NCI-H69 (cell line): ENCODE data around the gene IL25.
"Not testable (repeated sequence)": the region's sequence is repeated elsewhere in the genome, so short reads cannot be mapped to it uniquely, and the experiment has no call there.

Experiments used
- DNase-seq: peaks from one replicate; lab custom pipeline; 2025; lab: John Stamatoyannopoulos, UW

IL25 gene

DNA sequence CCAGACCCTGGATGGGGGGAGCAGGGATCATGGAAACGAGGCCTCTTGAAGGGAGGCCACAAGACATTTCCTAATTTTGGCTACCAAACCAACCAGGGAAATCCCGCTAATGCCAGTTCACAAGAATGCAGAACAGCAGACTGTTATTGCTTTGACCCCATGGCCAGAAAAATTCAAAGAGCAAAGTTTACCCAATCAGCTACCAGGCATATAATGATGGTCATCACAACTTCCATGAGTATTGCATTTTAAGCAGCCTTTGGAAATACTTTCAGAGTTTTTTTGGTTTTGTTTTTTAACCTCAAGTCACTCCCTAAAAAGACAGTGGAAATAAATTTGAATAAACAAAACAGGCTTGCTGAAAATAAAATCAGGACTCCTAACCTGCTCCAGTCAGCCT lies at the start of gene IL25:
TSS of gene IL25 (plus strand) at position 301 of the 400 bp plus-strand sequence.
- no peak for DNase-seq

DNA sequence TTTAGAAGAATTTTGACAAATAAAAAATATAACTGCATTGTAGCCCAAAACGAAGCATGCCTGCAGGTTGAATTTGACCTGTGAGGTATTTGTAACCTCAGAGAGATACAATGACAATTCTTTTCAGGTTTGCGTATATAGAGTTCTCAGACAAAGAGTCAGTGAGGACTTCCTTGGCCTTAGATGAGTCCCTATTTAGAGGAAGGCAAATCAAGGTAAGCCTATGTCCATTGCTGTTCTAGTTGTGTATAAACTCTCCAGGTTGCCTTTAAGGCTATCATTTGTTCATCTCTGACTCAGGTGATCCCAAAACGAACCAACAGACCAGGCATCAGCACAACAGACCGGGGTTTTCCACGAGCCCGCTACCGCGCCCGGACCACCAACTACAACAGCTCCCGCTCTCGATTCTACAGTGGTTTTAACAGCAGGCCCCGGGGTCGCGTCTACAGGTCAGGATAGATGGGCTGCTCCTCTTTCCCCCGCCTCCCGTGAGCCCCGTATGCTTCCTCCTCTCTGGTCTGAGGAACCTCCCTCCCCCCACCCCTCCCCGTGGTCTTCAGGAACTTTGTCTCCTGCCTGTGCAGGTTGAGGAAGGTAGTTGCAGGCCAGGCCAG lies 48.7 kb upstream of the IL25 start:
- DNase-seq, result no peak

DNA sequence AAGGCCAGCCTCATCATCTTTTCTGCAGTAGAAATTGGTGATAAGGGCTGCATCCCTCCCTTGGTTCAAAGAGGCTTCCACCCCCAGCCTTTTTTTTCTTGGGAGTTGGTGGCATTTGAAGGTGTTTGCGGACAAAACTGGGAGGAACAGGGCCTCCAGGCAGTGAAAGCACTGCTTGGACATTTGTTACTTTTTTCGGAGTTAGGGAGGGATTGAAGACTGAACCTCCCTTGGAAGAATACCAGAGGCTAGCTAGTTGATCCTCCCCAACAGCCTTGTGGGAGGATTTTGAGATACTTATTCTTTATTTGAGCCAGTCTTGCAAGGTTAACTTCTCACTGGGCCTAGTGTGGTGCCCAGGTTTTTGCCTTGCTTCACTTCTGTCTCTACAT lies 48.2 kb upstream of the IL25 start:
- DNase-seq, result no peak

DNA sequence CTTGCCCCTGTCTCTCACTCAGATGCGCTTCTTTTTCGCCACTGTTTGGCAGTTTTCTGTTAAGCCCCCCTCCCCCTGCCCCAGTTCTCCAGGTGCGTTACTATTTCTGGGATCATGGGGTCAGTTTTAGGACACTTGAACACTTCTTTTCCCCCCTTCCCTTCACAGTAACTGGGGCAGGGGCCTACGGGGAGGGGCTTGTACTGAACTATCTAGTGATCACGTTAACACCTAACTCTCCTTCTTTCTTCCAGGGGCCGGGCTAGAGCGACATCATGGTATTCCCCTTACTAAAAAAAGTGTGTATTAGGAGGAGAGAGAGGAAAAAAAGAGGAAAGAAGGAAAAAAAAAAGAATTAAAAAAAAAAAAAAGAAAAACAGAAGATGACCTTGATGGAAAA lies 47.6 kb upstream of the IL25 start:
- DNase-seq, result no peak

DNA sequence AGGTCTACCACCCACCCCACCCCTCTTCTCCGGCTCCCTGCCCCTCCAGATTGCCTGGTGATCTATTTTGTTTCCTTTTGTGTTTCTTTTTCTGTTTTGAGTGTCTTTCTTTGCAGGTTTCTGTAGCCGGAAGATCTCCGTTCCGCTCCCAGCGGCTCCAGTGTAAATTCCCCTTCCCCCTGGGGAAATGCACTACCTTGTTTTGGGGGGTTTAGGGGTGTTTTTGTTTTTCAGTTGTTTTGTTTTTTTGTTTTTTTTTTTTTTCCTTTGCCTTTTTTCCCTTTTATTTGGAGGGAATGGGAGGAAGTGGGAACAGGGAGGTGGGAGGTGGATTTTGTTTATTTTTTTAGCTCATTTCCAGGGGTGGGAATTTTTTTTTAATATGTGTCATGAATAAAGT lies 46.9 kb upstream of the IL25 start:
- DNase-seq, result not testable (repeated sequence)

DNA sequence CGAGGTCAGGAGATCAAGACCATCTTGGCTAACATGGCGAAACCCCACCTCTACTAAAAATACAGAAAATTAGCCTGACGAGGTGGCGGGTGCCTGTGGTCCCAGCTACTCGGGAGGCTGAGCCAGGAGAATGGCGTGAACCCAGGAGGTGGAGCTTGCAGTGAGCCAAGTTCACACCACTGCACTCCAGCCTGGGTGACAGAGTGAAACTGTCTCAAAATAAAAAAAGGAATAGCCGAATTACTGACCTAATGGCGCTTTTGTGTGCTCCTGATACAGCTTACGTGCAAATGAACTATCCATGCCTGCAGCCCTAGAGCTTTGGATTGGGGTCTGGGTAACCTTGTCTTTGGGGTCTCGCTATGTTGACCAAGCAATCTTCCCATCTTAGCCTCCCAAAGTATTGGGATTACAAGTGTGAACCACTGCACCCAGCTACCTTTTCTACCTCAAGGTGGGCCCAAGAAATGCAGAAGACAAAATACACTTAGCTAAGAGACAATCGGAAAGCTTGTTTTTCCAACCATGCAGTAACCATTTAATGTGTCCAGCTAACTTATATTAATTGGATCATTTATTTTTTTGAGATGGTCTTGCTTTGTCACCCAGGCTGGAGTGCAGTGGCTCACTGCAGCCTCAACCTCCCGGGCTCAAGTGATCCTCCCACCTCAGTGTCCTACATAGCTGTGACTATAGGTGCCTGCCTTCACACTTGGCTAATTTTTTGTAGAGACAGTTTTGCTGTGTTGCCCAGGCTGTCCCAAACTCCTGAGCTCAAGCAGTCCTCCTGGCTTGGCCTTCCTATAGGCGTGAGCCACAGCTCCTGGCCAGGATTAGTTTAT lies 45.9 kb upstream of the IL25 start:
- DNase-seq, result no peak

DNA sequence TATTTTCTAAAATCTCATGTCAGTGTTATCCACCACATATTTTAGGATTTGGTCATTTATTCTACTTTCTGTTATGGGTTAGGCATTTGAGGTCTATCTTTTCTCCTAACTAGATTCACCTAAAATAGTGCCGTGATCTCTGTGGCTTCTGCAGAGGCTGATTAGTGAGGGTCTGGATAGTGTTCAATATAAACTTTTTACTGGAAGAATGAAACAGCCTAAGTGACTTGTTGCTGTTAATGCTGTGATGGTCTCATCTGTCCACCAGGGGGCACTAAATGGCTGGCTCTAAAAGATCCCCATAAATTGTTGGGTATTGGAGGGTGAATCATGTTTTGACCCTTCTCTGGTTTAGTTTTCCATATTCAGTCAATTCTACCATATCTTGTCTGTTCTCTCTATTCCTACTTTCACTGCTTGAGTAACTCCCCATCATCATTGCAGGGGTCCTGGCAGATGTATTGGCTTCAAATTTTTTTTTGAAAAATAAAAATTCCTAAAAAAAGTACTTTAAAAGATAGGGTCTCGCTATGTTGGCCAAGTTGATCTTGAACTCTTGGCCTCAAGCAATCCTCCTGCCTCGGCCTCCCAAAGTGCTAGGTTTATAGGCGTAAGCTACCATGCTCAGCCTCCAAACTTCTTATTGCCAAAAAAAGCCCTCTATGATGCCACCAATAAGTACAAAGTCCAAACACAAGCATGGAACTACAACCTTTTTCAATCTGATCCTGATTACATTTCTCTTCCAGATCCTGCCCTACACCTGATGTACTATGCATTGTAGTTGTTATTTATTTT lies 44.5 kb upstream of the IL25 start:
- DNase-seq, result peak; percentile 78

DNA sequence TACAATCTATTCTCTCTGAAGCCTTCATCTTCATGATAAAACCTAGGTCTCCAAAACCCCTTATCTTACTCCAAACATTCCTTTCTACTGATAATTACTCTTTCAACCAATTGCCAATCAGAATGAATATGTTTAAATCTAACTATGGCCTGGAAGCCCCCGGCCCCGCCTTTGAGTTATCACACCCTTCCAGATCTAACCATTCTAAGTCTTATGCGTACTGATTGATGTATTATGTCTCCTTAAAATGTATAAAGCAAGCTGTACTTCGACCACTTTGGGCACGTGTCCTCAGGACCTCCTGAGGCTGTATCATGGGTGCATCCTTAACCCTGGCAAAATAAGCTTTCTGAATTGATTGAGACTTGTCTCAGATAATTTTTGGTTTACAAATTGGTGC lies 37.0 kb upstream of the IL25 start:
- no peak for DNase-seq

DNA sequence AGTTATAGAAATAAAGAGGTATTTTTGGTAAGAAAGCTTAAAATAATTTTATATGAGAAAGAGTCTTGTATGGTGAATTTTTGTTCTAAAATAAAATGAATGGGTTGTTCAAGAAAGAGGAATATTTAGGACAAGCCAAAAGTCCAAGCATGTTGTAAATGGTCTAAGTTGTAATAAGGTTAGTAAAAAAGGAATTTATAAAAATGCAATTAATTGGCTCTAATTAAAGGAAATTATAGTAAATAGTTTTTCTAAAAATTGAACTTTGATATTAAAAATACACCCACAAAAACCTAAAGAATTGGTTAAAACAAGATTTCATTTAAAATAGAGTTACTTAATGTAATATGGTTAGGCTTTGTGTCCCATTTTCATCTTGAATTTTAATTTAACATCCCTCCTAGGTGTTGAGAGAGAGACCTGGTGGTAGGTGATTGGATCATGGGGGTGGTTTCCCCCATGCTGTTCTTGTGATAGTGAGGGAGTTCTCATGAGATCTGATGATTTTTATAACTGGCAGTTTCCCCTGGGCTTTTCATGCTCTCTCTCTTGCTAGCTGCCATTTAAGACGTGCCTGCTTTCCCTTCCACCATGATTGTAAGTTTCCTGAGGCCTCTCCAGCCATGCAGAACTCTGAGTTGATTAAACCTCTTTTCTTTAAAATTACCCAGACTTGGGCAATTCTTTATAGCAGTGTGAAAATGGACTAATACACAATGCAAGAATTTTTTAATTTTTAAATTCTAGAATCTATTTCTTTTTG lies 32.9 kb upstream of the IL25 start:
- no peak for DNase-seq

DNA sequence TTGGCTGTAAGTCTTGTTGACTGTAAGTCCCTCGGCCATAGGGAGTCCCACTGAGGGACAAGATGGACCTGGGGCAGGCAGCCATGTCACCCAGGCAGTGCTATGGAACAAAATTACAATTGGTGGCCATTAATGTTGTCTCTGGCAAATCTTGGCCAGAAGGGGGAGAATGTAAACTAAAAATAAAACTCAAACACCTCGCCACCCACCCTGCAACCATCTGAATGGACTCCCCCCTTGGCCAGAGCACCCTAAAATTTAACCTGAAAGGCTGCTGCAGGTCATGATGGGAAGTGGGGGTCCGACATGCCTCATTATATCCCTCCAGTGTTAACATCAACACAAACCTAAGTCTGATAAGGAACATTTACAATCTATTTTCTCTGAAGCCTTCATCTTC lies 28.1 kb upstream of the IL25 start:
- no peak for DNase-seq

DNA sequence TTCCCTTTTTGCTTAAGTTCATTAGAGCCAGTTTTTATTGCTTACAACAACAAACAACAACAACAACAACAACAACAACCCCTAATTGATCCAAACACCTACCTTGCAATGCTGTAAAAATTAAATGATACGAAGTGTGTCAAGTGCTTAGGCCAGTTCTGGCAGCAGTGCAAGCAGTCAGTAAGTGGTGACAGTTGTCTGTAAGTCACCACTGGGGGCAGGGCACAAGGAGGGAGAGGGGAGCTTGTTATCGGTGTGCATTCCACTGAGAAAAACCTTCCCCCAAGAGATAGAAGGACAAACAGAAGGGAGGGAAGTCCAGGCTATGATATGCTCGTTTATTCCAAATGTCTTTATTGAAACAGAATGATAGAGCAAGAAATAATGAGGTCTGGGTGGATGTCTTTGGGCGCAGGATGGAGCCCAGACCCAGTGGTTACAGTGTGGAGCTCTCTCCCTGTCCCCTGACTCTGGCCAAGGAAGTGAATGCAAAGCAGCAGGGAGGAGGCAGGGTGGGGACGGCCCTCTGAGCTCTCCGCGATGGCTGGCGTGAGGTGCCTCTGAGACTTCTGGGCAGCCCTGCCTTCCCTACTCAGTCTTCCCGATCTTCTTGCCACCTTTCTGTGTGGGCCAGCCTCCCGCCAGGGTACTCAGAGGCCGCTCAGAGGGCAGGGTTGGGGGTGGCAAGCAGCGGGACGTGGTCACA lies 26.5 kb upstream of the IL25 start:
- no peak for DNase-seq

DNA sequence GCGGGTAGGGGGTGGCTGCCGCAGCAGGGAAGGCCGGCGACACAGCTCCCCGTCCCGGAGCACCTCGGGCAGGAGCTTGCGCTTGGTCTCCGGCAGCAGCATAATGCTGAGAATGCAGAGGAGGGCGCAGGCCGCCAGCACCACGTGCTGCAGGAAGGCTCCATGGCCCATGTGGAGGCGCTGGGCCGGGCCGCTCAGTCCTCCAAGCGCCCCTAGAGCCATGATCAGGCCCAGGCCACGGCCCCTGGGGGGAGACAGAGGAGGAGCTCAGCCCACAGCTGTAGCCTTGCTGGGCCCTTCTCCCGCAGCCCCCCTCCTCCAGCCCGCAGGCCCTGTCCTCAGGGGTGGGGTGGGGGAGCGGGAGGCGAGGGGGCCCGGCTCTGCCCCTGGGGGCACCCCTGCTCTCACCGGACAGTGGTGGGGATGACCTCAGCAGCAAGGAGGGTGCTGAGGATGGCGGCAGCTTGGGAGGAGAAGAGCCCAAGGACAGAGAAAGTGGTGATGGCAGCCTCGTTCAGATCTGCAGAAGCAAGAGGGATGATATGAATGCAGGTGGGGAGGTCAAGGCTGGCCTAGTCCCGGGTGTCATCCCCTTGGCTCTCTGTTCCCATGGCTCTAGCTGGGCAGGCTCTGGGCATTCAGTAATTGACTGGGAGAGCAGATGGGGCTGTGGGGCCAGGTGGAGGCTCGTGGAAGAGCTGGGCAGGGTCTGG lies 25.8 kb upstream of the IL25 start:
- no peak for DNase-seq

DNA sequence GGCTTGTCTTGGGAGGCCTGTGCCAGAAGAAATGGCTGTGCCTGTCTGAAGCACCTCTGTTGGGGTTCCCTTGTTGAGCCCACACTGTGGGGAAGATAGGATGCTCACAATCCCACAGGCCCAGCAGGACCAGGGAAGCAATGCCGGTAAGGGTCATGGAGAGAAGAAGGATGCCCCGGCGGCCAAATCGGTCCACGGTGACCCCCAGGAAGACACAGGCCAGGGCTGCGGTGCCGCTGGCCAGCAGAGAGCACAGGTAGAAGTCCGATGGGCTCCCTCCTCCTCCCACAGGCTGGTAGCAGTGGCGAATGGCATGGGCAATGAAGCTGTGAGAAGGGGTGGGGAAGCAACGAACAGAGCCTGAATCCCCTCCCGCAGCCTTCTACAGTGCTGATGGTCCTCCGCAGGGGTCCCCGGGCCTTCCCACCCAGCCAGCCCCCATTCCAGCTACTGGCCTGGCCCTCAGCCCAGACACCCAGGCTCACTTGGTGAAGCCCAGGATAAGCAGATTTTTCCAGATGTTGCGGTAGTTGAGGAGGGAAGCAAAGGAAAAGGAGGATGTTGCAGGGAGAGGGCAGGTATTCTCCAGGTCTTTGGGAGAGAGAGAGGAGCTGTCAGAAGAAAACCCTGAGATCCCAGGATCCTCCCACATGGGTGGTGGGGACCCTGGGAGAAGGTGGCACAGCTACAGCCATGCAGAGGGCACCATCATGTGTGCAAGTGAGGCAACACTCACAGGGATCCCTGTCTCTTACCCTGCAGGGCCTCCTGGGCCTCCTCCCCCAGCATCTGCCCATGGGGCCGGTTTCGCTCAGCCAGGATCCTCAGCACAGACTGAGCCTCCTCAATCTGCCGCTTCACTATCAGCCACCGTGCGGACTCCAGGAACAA lies 25.0 kb upstream of the IL25 start:
- no peak for DNase-seq

DNA sequence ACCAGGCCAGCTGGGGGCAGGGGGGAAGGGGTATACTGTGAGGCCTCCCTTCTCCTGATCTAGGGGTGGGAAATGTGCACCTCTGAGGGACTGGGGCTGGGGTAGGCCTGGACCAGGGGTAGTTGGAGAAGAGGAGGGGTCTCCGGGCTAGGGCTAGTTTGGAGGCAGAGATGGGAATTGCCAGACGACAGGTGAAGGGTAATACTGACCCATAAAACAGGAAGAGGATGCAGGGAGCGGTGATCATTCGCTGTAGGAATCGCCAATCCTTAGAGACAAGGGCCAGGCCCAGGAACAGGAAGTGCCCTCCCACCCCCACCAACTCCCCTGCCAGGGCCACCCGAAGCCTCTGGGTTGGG lies 24.3 kb upstream of the IL25 start:
- no peak for DNase-seq

DNA sequence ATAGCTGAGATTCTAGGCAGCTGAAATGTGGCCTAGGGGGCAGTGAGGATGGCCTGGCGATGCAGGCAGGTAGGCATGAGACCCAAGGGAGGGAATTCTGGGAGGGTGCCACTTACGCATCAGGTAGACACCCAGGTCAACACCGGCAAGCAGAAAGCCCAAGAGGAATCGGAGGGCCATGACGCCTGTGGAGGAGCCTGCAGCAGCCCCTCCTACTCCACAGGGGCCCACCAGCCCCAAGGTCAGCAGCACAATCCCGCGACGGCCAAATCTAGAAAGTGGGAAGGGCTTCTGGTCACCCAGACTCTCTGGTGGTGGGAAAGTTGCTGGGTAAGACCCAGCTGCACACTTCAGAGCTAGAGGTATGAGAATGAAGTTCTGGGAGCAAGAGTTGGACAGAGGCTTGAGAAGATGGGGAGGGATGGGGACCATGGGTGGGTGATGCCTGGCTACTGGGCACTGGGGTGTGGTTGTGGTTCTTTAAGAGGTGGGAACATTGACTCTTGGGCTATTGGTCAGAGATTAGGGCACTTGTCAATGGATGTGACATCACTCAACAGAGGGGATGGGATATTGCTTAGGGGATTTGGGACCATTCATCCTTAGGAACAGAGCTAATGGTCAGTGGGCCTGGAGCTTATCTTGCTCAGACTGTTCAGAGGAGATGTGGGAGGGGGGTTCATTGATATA lies 23.3 kb upstream of the IL25 start:
- DNase-seq, result no peak

DNA sequence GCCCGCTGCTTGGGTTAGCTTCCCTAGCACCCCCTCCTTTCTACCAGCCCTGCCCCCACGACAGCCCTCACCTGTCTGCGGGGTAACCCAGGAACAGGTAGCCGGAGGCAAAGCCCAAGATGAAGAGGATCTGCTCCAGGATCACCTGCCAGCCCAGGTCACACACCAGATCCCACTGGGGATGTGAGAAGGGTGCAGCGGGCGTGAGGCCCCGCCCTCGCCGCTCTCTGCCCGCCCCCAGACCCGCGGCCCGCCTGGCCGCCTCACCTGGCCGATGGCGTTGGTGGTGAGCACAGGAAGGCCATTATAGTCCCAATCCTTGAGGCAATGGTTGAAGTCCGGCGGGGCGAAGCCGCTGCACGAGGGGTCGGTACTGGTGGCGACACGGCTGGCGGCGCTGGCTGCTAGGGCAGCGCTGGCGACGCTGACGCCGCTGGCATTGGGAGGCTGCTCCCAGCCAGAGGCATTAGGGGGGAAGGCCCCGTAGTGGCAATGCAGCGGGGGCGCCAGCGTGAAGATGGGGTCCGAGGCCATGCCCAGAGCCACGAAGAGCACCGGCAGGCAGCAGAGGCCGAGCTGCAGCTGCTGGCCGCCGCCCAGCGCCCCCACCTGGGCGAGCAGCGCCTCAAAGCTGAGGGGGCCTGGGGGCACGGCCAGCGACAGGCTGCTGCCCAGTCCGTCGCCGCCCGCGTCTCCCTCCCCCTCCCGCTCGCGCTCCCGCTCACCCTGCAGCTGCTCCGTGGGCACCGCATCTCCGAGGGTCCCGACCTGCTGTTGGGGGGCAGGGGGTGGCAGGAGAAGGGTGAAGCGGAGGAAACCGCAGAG lies 20.7 kb upstream of the IL25 start:
- peak; percentile 46 for DNase-seq

DNA sequence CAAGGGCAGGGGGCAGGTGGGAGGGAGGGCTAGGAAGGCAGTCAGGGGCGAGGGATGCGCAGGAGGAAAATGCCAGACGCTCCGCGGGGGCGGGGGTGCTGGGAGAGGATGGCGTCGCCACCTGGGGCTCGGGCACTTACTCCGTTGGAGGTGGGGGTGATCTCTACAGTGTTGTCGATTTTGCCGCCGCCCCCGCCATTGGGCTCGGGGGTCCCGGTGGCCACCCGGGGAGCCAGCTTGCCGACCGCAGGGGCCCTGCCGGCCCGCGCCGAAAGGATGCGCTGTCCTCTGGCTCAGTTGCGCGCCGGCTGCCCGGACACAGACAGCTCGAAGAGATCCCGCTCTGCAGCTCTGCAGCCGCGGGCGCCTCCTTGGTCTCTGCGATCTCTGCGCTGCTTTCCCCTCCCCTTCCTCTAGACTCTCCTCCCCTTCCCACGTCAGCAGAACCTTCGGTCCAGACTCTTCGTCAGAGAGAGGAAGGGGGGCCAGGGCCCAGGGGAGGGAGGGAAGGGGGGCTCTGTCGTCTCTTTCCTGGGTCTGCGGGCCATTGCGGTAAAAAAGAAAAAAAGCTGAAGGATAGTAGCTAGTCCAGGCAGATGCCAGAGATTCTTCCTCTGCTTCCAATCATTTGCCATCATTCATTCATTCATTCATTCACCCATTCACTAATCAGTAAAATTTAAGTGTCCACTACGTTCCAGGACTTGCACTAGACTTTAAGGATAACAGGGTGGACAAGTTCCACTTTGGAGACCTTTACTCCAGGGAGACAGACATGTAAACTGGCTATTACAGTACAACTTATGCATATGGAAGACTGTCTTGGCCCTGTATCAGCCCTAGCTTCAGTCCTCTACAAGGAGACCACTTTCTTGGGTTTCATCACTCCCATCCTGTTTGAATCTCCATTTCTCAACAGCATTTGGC lies 19.8 kb upstream of the IL25 start, which contains the start of gene SLC22A17:
TSS of gene SLC22A17 (minus strand) at position 382 of the 927 bp plus-strand sequence.
- peak; percentile 71 for DNase-seq
